Loucy (cell line): Measurements from ENCODE around the gene SSTR5.

Source experiments
- H2AFZ ChIP-seq: fragments of 200-600 bp; sonication (generic); 2 replicates; pipeline ENCODE4 v1.6.0; 2016; ENCODE audit warnings: antibody characterized with exemption, mild to moderate bottlenecking, low read length, moderate library complexity
- H3F3A ChIP-seq: fragments of 200-600 bp; 2 replicates; pipeline ENCODE4 v1.6.0; 2016; ENCODE audit warnings: antibody characterized with exemption, low read depth, mild to moderate bottlenecking
- H3K27me3 ChIP-seq: fragments of 200-600 bp; sonication (generic); 2 replicates; pipeline ENCODE4 v1.6.1; 2014; ENCODE audit warnings: low read length, mild to moderate bottlenecking; ENCODE audit not compliant: insufficient read depth, poor library complexity, severe bottlenecking
- H3K36me3 ChIP-seq: fragments of 200-600 bp; sonication (generic); 2 replicates; pipeline ENCODE4 v1.6.1; 2016; ENCODE audit warnings: low read length; ENCODE audit not compliant: insufficient read depth
- H3K4me1 ChIP-seq: fragments of 200-600 bp; sonication (generic); 2 replicates; pipeline ENCODE4 v1.5.1; 2014; ENCODE audit warnings: low read length, mild to moderate bottlenecking; ENCODE audit not compliant: insufficient read depth, poor library complexity, severe bottlenecking
- H3K4me2 ChIP-seq: fragments of 200-600 bp; sonication (generic); 2 replicates; pipeline ENCODE4 v1.6.0; 2014; ENCODE audit warnings: antibody characterized with exemption, low read length, low read depth, mild to moderate bottlenecking; ENCODE audit not compliant: poor library complexity, severe bottlenecking
- H3K4me3 ChIP-seq: fragments of 200-600 bp; sonication (generic); 2 replicates; pipeline ENCODE4 v1.5.1; 2014; ENCODE audit warnings: low read length, mild to moderate bottlenecking, mixed read lengths; ENCODE audit not compliant: poor library complexity, severe bottlenecking
- H3K79me2 ChIP-seq: fragments of 200-600 bp; sonication (generic); 2 replicates; pipeline ENCODE4 v1.6.1; 2014; ENCODE audit warnings: low read length; ENCODE audit not compliant: insufficient read depth
- H3K9ac ChIP-seq: fragments of 200-600 bp; sonication (generic); 2 replicates; pipeline ENCODE4 v1.6.0; 2014; ENCODE audit warnings: mild to moderate bottlenecking, low read depth, low read length, moderate library complexity; ENCODE audit not compliant: poor library complexity, severe bottlenecking
- H3K9me2 ChIP-seq: fragments of 200-600 bp; sonication (generic); replicated peaks from 2 replicates; pipeline ENCODE4 v1.6.1; 2016; ENCODE audit warnings: low read depth, low read length, mixed read lengths
- H3K9me3 ChIP-seq: fragments of 200-600 bp; sonication (generic); 2 replicates; pipeline ENCODE4 v1.6.1; 2014; ENCODE audit warnings: mild to moderate bottlenecking, antibody characterized with exemption, low read length, low read depth; ENCODE audit not compliant: insufficient read depth
- H4K20me1 ChIP-seq: fragments of 200-600 bp; sonication (generic); 2 replicates; pipeline ENCODE4 v1.6.0; 2014; ENCODE audit warnings: antibody characterized with exemption, low read length, mild to moderate bottlenecking; ENCODE audit not compliant: insufficient read depth, poor library complexity, severe bottlenecking
- CTCF ChIP-seq: fragments of 200-600 bp; sonication (generic); conservative IDR thresholded peaks from 2 replicates; pipeline ENCODE4 v1.5.1; 2014; ENCODE audit warnings: mild to moderate bottlenecking, antibody characterized with exemption, low read length
- EZH2phosphoT487 ChIP-seq: fragments of 200-600 bp; IDR thresholded peaks from 2 replicates; pipeline ENCODE4 v1.6.1; 2018; ENCODE audit warnings: antibody characterized with exemption, mild to moderate bottlenecking, moderate library complexity, borderline replicate concordance

Gene SSTR5

GRCh38 chr16:1065469-1066128, 6.9 kb upstream of the SSTR5 start:
- no peaks in the 10 kb centered on the region for H3K9me3 ChIP-seq

GRCh38 chr16:1066584-1067172, 5.9 kb upstream of the SSTR5 start:
- Histone ChIP-seq H3K79me2 (no peaks in the 10 kb centered on the region), H3K9me2 (no peaks in the 10 kb centered on the region), H3K4me1 (no peaks in the 10 kb centered on the region), H4K20me1 (no peaks in the 10 kb centered on the region), H2AFZ (no peak overlapping the region), H3K4me2 (no peak overlapping the region), H3K4me3 (no peak overlapping the region), H3K9ac (no peak overlapping the region), H3K9me3 (no peaks in the 10 kb centered on the region), H3K36me3 (no peaks in the 10 kb centered on the region), H3K27me3 (no peaks in the 10 kb centered on the region), H3F3A (no peaks in the 10 kb centered on the region)
- no peak for TF ChIP-seq EZH2phosphoT487
- no peak for TF ChIP-seq CTCF

More at GRCh38 chr16:1065469-1066128, 6.9 kb upstream of the SSTR5 start:
- Histone ChIP-seq H4K20me1 (no peaks in the 10 kb centered on the region), H3K36me3 (no peaks in the 10 kb centered on the region), H3K9me2 (no peaks in the 10 kb centered on the region), H3K9ac (no peak overlapping the region), H2AFZ (no peak overlapping the region), H3K4me2 (no peak overlapping the region), H3K27me3 (no peaks in the 10 kb centered on the region), H3K4me1 (no peaks in the 10 kb centered on the region), H3K79me2 (no peaks in the 10 kb centered on the region), H3K4me3 (no peak overlapping the region), H3F3A (no peaks in the 10 kb centered on the region)
- TF ChIP-seq EZH2phosphoT487 (no peak), CTCF (no peak)

GRCh38 chr16:1067629-1068028, 4.9 kb upstream of the SSTR5 start:
- Histone ChIP-seq H3K4me1 (no peaks in the 10 kb centered on the region), H3K79me2 (no peaks in the 10 kb centered on the region), H2AFZ (no peak overlapping the region), H3K9ac (no peak overlapping the region), H3K27me3 (no peaks in the 10 kb centered on the region), H3K9me2 (no peaks in the 10 kb centered on the region), H3K36me3 (no peaks in the 10 kb centered on the region), H4K20me1 (no peaks in the 10 kb centered on the region), H3K9me3 (no peaks in the 10 kb centered on the region), H3K4me3 (no peak overlapping the region), H3K4me2 (no peak overlapping the region), H3F3A (no peaks in the 10 kb centered on the region)
- TF ChIP-seq CTCF (no peak), EZH2phosphoT487 (no peak)
